ENCODE measurements around the gene NRXN3.

NRXN3 gene

GRCh38 chr14:78710963-78711362 lies 540.8 kb downstream of the NRXN3 start:
- TF ChIP-seq CTCF (IDR thresholded peaks at IDR 0.05; ENCODE audit: low read depth, low read length): no peak

GRCh38 chr14:78713716-78714115 lies 543.5 kb downstream of the NRXN3 start:
- no peak overlapping the region for H3K4me3 ChIP-seq (ENCODE audit: low read depth, low read length)
- no peak for TF ChIP-seq CTCF (IDR thresholded peaks at IDR 0.05; ENCODE audit: low read depth, low read length)

More at GRCh38 chr14:78710963-78711362, 540.8 kb downstream of the NRXN3 start:
- H3K4me3 ChIP-seq (ENCODE audit: low read depth, low read length): no peak overlapping the region

- TF ChIP-seq CTCF (IDR thresholded peaks at IDR 0.05; ENCODE audit: low read depth, low read length): no peak
- no peak overlapping the region for H3K4me3 ChIP-seq (ENCODE audit: low read depth, low read length)
Measured at GRCh38 chr14:78714711-78715110, 544.5 kb downstream of the NRXN3 start.

GRCh38 chr14:78721756-78722480 lies 551.7 kb downstream of the NRXN3 start:
- H3K4me3 ChIP-seq (ENCODE audit: low read depth, low read length): no peak overlapping the region
- TF ChIP-seq CTCF (IDR thresholded peaks at IDR 0.05; ENCODE audit: low read depth, low read length): no peak

- TF ChIP-seq CTCF (IDR thresholded peaks at IDR 0.05; ENCODE audit: low read depth, low read length): no peak
- no peak overlapping the region for H3K4me3 ChIP-seq (ENCODE audit: low read depth, low read length)
Measured at GRCh38 chr14:78725086-78725485, 554.9 kb downstream of the NRXN3 start.

- H3K4me3 ChIP-seq (ENCODE audit: low read depth, low read length): no peak overlapping the region
- TF ChIP-seq CTCF (IDR thresholded peaks at IDR 0.05; ENCODE audit: low read depth, low read length): no peak
Measured at GRCh38 chr14:78737116-78737515, 566.9 kb downstream of the NRXN3 start.

GRCh38 chr14:78737601-78738000 lies 567.4 kb downstream of the NRXN3 start:
- TF ChIP-seq CTCF (IDR thresholded peaks at IDR 0.05; ENCODE audit: low read depth, low read length): no peak
- H3K4me3 ChIP-seq (ENCODE audit: low read depth, low read length): no peak overlapping the region

Data from WI38 (cell line).